Ishikawa (cell line): ENCODE results near the gene PHLDA3.

Experiments
- FOXM1 ChIP-seq: IDR thresholded peaks from 2 replicates; pipeline ENCODE4 v1.6.1; 2012; ENCODE audit warnings: low read depth, borderline replicate concordance
- NFIC ChIP-seq: IDR thresholded peaks from 2 replicates; pipeline ENCODE4 v1.6.1; 2012
- RAD21 ChIP-seq: IDR thresholded peaks from 2 replicates; pipeline ENCODE4 v1.6.1; 2012; ENCODE audit warnings: low read depth
- TEAD4 ChIP-seq: IDR thresholded peaks from 2 replicates; pipeline ENCODE4 v1.6.1; 2012
- YY1 ChIP-seq: IDR thresholded peaks from 2 replicates; pipeline ENCODE4 v1.6.1; 2012; ENCODE audit warnings: low read depth
- TF ChIP-seq, protein P1 (sequence below): IDR thresholded peaks from 2 replicates; pipeline ENCODE4 v1.6.1; 2012; ENCODE audit warnings: low read depth, mild to moderate bottlenecking
- TF ChIP-seq, protein P2 (sequence below): IDR thresholded peaks from 2 replicates; pipeline ENCODE4 v1.6.1; 2012

DNA sequence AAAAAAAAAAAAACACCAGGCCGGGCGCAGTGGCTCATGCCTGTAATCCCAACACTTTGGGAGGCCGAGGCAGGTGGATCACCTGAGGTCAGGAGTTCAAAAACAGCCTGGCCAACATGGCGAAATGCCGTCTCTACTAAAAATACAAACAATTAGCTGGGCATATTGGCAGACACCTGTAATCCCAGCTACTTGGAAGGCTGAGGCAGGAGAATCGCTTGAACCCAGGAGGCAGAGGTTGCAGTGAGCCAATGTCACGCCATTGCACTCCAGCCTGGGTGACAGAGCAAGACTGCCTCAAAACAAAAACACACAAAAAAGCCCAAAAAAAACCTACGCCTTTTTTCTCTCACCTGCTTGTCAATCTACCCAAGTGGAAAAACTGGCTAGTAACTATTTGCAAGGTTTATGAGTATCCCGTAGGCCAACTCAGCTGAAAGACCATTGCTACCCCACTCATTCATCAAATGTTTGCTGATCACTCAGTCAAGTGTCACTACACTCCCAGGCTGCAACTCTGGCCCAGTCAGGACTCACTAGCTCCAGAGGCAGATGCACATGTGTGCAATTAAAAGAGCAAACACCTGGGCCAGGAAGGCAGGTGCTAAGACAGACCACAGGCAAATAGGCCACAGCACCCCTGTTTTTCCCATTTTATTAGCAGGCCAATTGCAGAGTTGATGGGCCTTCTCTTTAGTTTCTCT is 36.0 kb upstream of the PHLDA3 start:
- TF ChIP-seq, protein P1, sequence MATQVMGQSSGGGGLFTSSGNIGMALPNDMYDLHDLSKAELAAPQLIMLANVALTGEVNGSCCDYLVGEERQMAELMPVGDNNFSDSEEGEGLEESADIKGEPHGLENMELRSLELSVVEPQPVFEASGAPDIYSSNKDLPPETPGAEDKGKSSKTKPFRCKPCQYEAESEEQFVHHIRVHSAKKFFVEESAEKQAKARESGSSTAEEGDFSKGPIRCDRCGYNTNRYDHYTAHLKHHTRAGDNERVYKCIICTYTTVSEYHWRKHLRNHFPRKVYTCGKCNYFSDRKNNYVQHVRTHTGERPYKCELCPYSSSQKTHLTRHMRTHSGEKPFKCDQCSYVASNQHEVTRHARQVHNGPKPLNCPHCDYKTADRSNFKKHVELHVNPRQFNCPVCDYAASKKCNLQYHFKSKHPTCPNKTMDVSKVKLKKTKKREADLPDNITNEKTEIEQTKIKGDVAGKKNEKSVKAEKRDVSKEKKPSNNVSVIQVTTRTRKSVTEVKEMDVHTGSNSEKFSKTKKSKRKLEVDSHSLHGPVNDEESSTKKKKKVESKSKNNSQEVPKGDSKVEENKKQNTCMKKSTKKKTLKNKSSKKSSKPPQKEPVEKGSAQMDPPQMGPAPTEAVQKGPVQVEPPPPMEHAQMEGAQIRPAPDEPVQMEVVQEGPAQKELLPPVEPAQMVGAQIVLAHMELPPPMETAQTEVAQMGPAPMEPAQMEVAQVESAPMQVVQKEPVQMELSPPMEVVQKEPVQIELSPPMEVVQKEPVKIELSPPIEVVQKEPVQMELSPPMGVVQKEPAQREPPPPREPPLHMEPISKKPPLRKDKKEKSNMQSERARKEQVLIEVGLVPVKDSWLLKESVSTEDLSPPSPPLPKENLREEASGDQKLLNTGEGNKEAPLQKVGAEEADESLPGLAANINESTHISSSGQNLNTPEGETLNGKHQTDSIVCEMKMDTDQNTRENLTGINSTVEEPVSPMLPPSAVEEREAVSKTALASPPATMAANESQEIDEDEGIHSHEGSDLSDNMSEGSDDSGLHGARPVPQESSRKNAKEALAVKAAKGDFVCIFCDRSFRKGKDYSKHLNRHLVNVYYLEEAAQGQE: no peak
- TF ChIP-seq, protein P2, sequence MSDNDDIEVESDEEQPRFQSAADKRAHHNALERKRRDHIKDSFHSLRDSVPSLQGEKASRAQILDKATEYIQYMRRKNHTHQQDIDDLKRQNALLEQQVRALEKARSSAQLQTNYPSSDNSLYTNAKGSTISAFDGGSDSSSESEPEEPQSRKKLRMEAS: no peak
- TF ChIP-seq YY1 (no peak), TEAD4 (no peak), FOXM1 (no peak), RAD21 (no peak), NFIC (no peak)
